ES-I3 (cell line): ENCODE results near the gene GLRX.
"Not testable (repeated sequence)": the region's sequence is repeated elsewhere in the genome, so short reads cannot be mapped to it uniquely, and the experiment has no call there.

Experiments used
- H3K36me3 ChIP-seq: 2 replicates; pipeline ENCODE4 v1.6.1; 2013; ENCODE audit warnings: mild to moderate bottlenecking, low read length, control low read depth, moderate library complexity; ENCODE audit not compliant: insufficient read depth
- H3K4me1 ChIP-seq: 2 replicates; pipeline ENCODE4 v1.6.1; 2013; ENCODE audit warnings: mild to moderate bottlenecking, control low read depth, low read length; ENCODE audit not compliant: insufficient read depth
- H3K9ac ChIP-seq: 2 replicates; pipeline ENCODE4 v1.6.1; 2013; ENCODE audit warnings: low read depth, mild to moderate bottlenecking, low read length, moderate library complexity
- H3K9me3 ChIP-seq: 2 replicates; pipeline ENCODE4 v1.6.1; 2013; ENCODE audit warnings: mild to moderate bottlenecking, low read length, moderate library complexity; ENCODE audit not compliant: control insufficient read depth, insufficient read depth

Gene GLRX

GRCh38 chr5:95842854-95843544 lies 20.5 kb upstream of the GLRX start:
- Histone ChIP-seq H3K9me3 (no peaks in the 10 kb centered on the region), H3K36me3 (no peaks in the 10 kb centered on the region), H3K4me1 (peaks cover 4% of the 10 kb centered on the region), H3K9ac (no peak overlapping the region)

- H3K9me3 ChIP-seq: no peaks in the 10 kb centered on the region
- H3K36me3 ChIP-seq: no peaks in the 10 kb centered on the region
- H3K9ac ChIP-seq: no peak overlapping the region
- H3K4me1 ChIP-seq: peaks cover 4% of the 10 kb centered on the region
These were observed 19.6 kb upstream of the GLRX start for GRCh38 chr5:95841914-95842812.

- peaks cover 4% of the 10 kb centered on the region for H3K4me1 ChIP-seq
- H3K9ac ChIP-seq: no peak overlapping the region
- H3K36me3 ChIP-seq: no peaks in the 10 kb centered on the region
- H3K9me3 ChIP-seq: no peaks in the 10 kb centered on the region
These were observed 18.6 kb upstream of the GLRX start for GRCh38 chr5:95840956-95841705.

GRCh38 chr5:95839658-95840057 lies 17.1 kb upstream of the GLRX start:
- H3K9me3 ChIP-seq: no peaks in the 10 kb centered on the region
- H3K4me1 ChIP-seq: peaks cover 12% of the 10 kb centered on the region
- no peak overlapping the region for H3K9ac ChIP-seq

GRCh38 chr5:95838556-95838955 lies 16.0 kb upstream of the GLRX start:
- Histone ChIP-seq H3K9me3 (no peaks in the 10 kb centered on the region), H3K9ac (no peak overlapping the region), H3K4me1 (peaks cover 15% of the 10 kb centered on the region), H3K36me3 (no peaks in the 10 kb centered on the region)

More at GRCh38 chr5:95839658-95840057, 17.1 kb upstream of the GLRX start:
- no peaks in the 10 kb centered on the region for H3K36me3 ChIP-seq

- no peak overlapping the region for H3K9ac ChIP-seq
- peaks cover 11% of the 10 kb centered on the region for H3K4me1 ChIP-seq
- H3K9me3 ChIP-seq: no peaks in the 10 kb centered on the region
- H3K36me3 ChIP-seq: no peaks in the 10 kb centered on the region
These were observed 15.5 kb upstream of the GLRX start for GRCh38 chr5:95838001-95838520.

GRCh38 chr5:95837492-95837891 lies 15.0 kb upstream of the GLRX start:
- Histone ChIP-seq H3K9me3 (no peaks in the 10 kb centered on the region), H3K9ac (no peak overlapping the region), H3K36me3 (no peaks in the 10 kb centered on the region), H3K4me1 (peaks cover 11% of the 10 kb centered on the region)

- not testable (repeated sequence) for H3K36me3 ChIP-seq, H3K9ac ChIP-seq, H3K9me3 ChIP-seq
- peaks cover 11% of the 10 kb centered on the region for H3K4me1 ChIP-seq
These were observed 14.4 kb upstream of the GLRX start for GRCh38 chr5:95836971-95837370.

GRCh38 chr5:95836544-95836943 lies 14.0 kb upstream of the GLRX start:
- H3K4me1 ChIP-seq: peaks cover 11% of the 10 kb centered on the region
- no peaks in the 10 kb centered on the region for H3K36me3 ChIP-seq
- H3K9ac ChIP-seq: no peak overlapping the region
- H3K9me3 ChIP-seq: no peaks in the 10 kb centered on the region

- H3K4me1 ChIP-seq: peaks cover 11% of the 10 kb centered on the region
- no peak overlapping the region for H3K9ac ChIP-seq
These were observed 13.3 kb upstream of the GLRX start for GRCh38 chr5:95835682-95836385.

GRCh38 chr5:95832664-95833063 lies 10.1 kb upstream of the GLRX start:
- H3K4me1 ChIP-seq: peaks cover 11% of the 10 kb centered on the region

More at GRCh38 chr5:95835682-95836385, 13.3 kb upstream of the GLRX start:
- no peaks in the 10 kb centered on the region for H3K36me3 ChIP-seq
- no peaks in the 10 kb centered on the region for H3K9me3 ChIP-seq

GRCh38 chr5:95830226-95830625 lies 7.7 kb upstream of the GLRX start:
- Histone ChIP-seq H3K9ac (no peak overlapping the region), H3K9me3 (no peaks in the 10 kb centered on the region), H3K4me1 (peaks cover 4% of the 10 kb centered on the region), H3K36me3 (no peaks in the 10 kb centered on the region)

More at GRCh38 chr5:95832664-95833063, 10.1 kb upstream of the GLRX start:
- Histone ChIP-seq H3K9ac (no peak overlapping the region), H3K36me3 (no peaks in the 10 kb centered on the region), H3K9me3 (no peaks in the 10 kb centered on the region)

GRCh38 chr5:95827892-95828246 lies 5.3 kb upstream of the GLRX start:
- Histone ChIP-seq H3K36me3 (no peaks in the 10 kb centered on the region), H3K4me1 (peaks cover 19% of the 10 kb centered on the region), H3K9ac (no peak overlapping the region), H3K9me3 (no peaks in the 10 kb centered on the region)
